Esophagus squamous epithelium (tissue), 4 donors: Measurements from ENCODE around the gene P4HA3.

Experiments used
- POLR2A ChIP-seq, 4 donors: fragments of 450-650 bp; IDR thresholded peaks; one replicate each; pipeline ENCODE4 v1.6.1; 2017; ENCODE audit warnings: antibody characterized with exemption in 4 of 4, mild to moderate bottlenecking in 4 of 4, moderate library complexity in 3 of 4
- TF ChIP-seq, protein P1 (sequence below), 6 experiments: fragments of 450-650 bp in 4 of 6; fragments of 200-600 bp in 2 of 6; sonication (generic) in 2 of 6; IDR thresholded peaks; one replicate each; pipeline ENCODE4 v1.5.1; 2016 to 2019; ENCODE audit warnings: antibody characterized with exemption in 6 of 6, mild to moderate bottlenecking in 4 of 6, moderate library complexity in 4 of 6

DNA sequence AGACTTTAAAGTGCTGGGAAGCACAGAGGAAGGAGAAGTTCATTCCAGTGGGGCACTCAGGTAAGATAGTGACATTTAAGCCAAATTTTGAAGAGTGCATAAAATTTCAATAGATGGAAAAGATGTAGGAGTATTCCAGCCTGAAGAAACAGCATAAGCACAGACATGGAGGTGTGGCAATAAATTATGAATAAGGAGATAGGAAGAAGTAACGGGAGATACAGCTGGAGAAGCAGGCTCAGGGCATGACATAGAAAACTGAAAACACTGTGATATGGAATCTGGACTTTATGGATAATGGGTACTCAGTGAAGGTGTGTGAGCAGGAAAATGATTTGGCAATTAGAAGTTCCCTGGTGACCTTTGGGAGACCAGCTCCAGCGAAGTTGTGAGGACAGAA is 33.3 kb downstream of the P4HA3 start:
- TF ChIP-seq, protein P1, sequence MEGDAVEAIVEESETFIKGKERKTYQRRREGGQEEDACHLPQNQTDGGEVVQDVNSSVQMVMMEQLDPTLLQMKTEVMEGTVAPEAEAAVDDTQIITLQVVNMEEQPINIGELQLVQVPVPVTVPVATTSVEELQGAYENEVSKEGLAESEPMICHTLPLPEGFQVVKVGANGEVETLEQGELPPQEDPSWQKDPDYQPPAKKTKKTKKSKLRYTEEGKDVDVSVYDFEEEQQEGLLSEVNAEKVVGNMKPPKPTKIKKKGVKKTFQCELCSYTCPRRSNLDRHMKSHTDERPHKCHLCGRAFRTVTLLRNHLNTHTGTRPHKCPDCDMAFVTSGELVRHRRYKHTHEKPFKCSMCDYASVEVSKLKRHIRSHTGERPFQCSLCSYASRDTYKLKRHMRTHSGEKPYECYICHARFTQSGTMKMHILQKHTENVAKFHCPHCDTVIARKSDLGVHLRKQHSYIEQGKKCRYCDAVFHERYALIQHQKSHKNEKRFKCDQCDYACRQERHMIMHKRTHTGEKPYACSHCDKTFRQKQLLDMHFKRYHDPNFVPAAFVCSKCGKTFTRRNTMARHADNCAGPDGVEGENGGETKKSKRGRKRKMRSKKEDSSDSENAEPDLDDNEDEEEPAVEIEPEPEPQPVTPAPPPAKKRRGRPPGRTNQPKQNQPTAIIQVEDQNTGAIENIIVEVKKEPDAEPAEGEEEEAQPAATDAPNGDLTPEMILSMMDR (IDR thresholded peaks at IDR 0.05): no peak
- no peak for TF ChIP-seq POLR2A (IDR thresholded peaks at IDR 0.05)
